Stimulated activated CD4-positive, alpha-beta T cell treated with anti-CD3 and anti-CD28 coated beads, Interleukin-4, amount 100 ng/mL, for 1 hour (primary cell): ENCODE measurements around the gene ITGB6.
"Not testable (repeated sequence)": the region's sequence is repeated elsewhere in the genome, so short reads cannot be mapped to it uniquely, and the experiment has no call there.

ENCODE experiments used
- DNase-seq: peaks from one replicate; pipeline ENCODE4 v3.0.0-alpha.2; 2020

Gene ITGB6

DNA sequence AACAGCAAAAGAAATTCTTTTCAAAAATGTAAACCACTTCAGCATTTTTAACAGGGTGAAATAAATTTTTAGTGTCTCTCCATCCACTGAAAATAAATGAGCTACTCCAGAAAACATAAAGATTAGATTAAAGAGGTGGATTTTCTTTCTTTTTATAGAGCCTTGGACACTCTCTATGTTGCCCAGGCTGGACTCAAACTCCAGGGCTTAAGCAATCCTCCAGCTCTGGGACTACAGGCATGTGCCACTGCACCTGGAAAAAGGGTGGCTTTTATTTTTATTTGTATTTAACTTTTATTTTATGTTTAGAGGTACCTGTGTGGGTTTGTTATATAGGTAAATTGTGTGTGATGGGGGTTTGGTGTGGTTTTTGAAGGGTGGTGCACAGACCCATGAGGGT lies 19.9 kb downstream of the ITGB6 start:
- DNase-seq = no peak

DNA sequence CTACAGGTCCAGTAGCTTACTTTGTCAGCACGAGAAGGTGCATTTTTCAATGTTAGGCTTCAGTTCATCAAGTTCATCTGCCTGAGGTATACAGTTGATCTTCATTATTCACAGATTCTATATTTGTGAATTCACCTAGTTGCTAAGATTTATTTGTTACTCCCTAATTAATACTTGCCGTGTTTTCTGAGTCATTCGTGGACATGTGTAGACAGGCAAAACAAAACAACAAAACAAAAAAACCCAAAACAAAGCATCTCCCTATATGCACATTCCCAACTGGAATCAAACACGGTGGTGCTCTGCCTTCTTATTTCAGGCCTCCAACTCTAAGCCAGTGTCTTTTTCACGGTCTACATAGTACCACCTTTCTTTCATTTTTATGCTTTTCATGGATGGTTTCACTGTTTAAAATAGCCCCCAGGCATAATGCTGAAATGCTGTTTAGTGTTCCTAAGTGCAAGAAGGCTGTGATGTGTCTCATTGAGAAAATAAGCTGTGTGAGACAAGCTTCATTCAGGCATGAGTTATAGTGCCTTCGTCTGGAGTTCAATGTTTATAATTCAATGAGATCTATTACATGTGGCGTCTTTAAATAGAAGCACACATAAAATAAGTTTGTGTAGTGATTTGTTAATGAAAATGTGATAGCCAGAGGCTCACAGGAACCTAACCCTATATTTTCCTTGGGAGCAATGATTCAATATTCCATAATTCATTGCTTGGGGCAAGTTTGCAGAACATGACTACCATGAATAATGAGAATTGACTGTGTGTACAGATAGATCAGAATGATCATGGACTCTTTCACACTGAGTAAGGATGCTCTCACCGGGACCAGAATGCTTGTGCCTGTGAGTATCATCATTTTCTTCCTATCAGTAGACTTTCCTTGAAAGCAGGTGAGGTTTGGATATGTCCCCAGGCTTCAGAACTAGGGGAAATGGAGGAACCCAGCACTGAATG lies 24.6 kb downstream of the ITGB6 start:
- DNase-seq = no peak

DNA sequence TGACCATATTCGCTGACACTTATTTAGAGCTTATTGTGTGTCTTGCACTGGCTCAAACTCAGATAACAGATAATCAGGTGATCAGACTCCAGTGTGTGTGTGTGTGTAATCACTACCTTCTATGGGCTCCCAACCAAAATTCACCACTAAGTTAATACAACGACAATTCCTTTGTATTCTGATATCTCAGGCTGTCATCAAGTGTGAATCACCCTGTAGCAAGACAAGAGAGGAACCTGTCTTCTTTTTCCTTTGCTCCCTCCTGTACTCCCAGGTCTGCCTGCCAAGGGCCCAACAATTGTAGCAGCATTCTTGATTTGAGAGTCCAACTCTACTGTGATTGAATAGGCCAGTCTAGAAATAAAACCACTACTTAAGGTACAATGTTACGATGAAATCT lies 25.8 kb downstream of the ITGB6 start:
- no peak for DNase-seq

DNA sequence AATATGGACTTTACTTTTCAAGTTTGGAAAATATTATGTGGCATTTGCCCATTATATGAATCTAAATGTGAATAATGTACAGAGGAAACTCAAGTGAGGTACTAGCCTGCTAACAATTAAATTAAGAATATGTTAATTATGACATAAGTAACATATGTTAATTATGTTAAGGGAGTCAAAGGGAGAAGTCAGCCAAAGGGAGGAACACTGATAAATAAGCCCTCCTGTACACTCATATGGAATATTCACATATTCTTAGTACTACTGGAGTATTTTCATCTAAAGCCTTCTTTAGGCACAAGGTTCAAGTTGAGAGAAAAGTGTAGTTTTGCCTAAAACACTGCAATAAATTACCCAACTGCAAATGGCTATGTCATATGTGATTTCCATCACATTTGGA lies 30.1 kb downstream of the ITGB6 start:
- no peak for DNase-seq

DNA sequence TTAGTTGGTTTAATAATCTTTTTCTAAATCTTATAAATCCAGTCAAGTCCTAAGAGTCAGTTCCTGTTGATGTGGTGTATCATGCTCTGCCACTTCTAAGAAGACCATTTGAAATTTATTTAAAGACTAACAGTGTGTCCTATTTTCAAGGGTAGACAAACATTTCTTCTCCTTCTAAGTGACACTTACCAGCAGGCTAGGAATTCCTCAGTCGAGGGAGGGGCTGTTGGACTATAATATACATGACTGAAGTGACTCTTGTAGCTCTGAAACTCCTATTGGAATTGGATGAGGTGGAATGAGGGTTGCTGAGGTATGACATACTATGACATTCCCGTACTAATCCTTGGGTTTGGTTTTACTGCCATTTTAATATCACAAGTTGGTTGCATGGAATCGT lies 30.6 kb downstream of the ITGB6 start:
- DNase-seq = no peak

DNA sequence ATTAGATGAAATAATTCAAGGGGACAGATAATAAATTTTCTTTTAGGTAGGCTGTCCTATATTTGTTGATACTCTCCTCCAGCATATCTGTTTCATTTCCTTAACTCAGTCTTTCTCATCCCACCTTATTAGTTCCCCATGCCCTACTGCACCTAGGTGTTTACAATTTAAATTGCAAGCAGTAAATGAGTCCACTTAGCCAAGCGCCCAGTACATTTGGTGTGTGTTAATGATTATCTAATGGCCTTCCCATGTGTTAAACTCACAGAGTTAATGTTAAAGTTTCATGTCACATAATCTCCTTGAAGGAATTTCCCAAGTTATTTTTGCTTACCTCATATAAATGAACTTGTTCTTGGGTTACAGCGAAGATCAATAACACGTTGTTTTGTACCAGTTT lies 31.2 kb downstream of the ITGB6 start:
- DNase-seq = no peak

DNA sequence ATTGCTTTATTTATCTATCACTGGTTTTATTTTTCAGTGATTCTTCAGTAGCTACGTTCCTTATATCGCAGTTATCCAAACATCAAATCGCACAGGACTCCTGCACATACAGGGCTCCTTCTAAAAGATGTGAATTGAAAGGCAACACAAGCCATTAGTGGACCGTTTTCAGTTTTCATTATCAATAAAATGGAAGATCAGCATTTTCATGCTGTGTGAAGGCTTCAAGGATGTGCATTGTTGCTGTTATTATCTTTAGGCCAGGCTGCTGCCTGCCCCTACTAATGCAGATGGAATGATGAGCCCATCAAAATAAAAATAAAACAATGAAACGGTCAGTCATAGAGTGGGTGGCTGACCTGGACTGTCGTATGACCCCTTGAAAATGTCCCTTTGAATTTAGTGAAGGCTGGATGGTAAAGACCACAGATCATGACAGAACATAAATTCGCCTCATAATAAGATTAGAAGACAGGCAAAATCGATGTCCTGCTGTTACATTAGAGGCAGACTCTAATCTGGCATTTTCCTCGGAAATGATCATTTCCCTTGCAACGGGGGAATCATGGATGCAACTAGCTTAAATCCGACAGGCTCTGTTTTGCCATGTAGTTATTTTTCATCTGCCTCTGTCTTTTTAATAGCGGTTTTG lies 32.9 kb downstream of the ITGB6 start:
- no peak for DNase-seq

DNA sequence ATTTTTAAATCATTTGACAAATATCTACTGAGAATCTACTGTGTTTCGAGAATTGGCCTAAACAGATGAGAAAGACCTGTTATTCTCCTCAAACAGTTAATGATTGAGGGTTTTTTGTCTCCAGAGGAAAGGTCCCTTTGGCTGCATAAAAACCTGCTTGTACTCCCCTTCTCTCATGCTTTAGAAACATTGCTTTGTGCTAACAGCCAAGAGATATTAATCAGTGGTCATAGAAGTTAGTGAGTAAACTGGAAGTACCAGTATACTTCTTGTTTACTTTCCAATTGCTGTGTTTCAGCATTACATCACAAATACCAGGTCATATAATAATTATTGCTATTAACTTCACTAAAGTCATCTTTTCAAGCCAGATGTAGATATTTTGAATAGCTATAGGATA lies 34.1 kb downstream of the ITGB6 start:
- DNase-seq = no peak

DNA sequence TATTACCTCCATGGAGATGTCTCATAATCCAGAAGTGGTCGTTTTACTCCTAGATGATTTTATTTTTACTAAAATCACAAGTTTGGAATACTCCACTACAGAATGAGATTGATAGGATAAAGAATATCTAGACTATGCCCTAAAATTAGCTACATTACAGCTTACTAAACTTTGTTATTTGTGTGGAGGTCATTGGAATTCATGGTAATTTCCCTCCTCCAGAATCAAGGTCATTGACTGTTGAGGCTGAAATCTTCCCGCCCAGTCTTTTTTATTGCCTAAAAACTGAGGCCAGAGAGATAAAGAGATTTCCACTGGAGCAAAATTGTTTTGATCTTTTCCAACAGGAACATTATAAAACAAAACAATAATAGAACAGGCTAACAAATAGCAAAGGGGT lies 35.0 kb downstream of the ITGB6 start:
- DNase-seq = no peak

DNA sequence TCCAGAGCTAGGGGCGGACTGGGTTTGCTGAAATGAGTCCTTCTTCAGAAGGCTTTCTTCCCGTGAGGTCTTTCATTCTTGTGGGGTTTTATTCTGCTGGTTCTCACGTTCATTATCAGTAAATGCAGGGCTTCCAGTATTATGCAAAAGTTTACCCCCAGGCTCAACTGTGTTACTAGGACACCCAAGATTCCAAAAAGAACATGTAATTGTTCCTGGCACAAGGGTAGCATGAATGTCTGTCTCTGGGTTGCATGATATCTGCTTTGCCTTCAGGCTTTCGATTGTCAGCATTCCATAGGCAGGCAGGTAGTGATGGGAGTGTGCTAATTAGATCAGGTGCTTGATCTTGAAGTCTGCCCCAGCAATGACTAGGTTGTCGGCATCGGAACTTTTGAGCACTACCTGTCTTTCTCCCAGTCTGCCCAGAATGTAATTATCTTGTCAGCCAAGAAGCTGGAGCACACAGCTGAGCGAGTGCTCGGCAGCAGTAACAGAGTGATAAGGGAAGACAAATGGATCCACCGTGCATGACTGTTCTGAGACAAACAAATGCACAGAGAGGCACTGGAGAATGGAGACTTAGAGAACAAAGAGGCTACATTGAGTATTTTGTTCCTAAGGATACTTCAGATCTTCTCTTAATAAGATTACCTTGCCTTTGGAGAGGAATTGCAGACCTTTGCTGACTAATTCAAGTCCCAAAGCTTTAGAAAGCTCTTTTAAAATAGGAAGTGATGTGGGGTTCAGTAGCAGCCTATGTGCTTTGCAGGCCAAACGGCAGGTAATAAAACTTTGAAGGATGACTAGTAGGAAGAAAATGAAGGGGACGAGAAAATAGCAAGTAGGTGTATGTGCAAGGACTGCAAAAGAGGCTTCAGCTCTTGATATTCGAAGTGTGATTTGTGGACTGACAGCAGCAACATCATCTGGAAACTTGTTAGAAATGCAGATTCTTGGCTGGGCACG lies 41.9 kb downstream of the ITGB6 start:
- DNase-seq = no peak

DNA sequence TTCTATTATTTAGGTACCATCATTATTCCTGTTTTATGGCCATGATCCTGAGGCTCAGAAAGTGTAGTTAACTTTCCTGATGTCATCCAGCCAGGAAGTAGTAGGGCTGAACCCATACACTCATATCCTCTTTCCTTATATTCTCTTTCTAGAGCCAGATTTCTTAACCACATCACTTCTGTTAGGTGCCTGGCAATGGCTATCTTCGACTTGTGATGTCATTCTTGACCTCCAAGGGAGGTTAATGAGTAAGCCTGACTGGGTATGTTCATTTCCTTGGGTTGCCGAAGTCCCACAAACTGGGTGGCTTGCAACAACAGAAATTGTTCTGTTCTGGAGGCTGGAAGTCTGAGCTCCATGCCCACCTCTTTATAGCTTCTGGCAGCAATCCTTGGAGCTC lies 43.4 kb downstream of the ITGB6 start:
- no peak for DNase-seq

DNA sequence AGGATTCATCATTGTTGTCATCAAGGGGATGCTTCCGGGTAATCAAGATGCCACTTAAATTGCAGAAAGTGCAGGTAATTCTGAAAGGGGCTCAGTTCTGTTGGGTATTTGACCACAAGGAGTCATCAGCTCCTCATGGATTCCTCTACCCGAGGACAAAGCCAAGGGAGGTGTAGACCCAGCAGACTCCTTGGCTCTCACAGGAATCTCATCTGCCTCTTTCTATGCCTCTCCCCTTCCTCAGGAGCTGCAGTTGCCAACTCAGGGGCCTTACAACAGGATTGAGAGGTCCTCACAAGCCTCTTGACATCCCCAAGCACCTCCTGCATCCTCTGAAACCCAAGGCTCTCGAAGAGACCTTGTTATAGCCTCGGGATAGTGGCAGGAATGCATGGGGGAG lies 44.0 kb downstream of the ITGB6 start:
- no peak for DNase-seq

DNA sequence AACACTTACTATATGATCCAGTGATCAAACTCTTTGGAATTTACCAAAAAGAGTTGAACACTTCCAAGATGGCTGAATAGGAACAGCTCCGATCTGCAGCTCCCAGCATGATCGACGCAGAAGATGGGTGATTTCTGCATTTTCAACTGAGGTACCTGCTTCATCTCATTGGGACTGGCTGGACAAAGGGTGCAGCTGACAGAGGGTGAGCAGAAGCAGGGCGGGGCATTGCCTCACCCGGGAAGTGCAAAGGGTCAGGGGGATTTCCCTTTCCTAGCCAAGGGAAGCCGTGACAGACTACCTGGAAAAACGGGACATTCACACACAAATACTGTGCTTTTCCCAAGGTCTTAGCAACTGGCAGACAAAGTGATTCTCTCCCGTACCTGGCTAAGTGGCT lies 51.7 kb downstream of the ITGB6 start:
- not testable (repeated sequence) for DNase-seq

DNA sequence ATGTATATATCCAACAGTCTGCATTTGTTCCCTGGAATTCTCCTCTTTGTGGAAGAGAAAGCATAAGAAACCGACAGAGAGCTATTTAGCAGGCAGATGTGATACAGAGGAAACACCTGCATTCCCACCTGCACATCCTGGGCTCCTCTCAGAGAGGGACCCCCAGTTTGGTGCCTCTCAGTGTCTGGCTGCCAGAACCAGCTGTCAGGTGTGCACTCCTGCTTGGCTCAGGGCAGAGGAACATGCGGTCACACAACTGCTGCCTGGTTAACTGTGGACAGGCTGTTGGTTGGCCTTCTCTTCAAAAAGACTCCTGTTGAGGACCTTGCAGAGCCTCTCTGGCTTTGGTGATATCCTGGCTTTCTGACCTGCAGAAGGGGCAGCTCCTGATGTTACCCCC lies 54.6 kb downstream of the ITGB6 start:
- no peak for DNase-seq

DNA sequence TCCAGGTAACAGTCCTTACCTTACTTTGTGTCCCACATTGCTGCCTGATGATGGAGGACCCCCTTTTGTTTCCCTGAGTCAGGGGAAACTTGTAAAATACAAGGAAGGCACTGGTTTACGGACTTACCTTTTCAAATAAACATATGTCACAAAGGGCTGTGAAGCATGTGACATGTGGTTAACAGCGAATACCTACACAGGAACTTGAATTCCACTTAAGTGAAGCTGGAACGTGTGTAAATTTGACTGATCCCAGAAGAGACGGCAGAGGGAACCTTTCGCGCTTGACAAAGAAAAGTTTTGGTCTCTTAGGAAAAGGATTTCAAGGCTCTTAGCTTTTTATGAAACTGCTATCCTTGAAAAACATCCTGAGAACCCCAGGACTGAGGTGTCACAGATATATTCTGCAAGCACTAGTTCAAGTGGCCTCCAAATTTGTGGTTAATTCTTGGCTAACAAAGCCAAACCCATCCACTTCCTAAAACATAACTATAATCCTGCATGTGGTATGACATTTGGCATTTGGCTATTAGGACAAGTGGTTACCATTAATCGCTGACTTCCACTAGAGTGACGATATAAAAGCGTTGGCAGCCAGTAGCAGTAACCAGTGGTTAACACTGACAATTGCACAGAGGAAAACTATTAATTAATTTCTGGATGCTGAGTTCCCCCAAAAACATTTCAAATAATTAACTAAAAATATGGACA lies 55.6 kb downstream of the ITGB6 start:
- DNase-seq = no peak

DNA sequence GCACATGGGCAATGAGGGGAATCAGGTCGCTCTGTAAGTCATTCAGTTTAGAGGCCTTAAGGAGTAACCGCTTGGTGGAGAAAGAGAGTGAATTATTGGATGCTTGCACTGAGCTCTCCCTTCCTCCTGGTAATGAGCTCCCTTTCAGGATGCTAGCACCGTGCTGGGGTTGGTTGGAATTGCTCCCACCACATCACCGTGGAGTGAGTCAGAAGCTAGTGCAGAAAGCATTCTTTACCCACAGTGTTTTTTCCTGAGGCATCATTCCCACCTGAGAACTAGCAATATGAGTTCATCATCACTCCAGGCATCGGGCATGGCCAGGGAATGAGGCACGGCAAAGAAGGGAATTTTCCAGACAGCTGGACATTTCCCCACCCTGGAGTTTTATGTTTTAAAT lies 57.6 kb downstream of the ITGB6 start:
- no peak for DNase-seq

DNA sequence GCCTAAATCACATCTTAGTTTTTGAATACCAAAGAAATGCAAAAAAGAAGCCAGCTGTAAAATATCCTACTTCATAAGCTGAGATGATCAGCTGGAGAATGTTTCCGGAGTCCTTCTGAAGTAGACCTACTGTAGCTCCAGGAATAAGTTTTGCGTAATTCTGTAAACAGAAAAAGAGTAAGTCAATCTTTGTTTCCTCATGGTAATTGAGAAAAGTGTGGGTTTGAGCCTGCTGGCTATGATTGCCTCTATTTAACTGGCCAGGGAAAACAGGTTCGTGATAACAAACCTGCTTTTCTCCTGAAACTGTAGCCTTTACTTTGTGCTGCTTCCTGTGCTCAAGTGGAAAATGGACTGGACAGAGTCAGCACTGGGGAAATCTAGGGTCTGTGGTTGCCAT lies 58.2 kb downstream of the ITGB6 start:
- DNase-seq = no peak

DNA sequence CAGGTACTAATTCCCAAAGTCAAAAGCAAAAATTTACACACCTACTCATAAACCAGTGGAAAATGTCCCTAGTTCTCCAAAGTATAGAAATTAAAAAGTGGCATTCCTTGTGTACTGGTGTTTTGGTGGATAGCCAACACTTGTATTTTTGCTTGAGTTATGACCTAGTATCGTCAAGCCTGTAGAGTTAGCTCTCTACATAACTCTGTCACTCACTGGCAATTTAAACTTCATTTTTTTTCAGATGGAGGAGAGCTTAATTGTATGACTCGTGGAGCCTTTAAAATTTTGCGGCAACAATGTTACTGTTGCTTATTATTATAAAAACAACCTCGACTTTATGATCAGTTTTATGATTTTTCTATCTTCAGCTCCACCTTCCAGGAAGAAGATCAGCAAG lies 58.7 kb downstream of the ITGB6 start:
- DNase-seq = no peak

DNA sequence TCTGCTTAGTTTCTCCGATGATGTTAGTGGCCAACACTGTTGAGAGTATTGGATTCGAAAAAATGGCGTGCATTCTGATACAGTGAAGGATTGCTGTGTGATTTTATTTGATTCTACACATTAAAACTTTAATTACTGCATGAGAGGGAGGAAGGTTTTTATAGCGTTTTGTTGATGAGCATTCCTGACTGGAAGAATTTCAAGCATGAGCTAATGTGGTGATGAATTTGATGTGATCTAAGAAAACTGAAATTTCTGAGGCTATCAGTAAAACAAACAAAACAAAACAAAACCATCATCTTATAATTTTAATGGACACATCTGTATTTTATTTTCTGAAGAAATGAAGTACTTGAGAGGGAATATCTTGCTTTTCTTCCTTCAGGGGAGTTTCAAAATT lies 59.6 kb downstream of the ITGB6 start:
- no peak for DNase-seq

DNA sequence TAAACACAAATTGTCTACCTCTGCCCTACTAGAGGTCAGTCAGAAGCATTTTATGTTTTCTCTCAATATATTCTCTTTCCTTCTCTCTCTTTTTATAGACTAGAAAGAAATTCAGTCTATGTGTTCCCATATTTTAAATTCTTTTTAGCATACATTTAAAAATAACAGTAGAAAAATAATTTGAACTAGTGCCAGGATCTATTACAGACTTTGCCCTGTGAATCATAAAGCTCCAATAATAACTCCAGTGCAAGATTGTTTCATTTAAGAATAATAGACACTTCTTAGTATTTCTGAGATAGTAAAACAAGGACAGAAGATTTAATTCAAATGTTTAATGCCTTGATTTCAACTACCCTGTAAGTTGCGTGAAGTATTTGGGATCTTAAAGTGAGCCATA lies 60.1 kb downstream of the ITGB6 start:
- no peak for DNase-seq

DNA sequence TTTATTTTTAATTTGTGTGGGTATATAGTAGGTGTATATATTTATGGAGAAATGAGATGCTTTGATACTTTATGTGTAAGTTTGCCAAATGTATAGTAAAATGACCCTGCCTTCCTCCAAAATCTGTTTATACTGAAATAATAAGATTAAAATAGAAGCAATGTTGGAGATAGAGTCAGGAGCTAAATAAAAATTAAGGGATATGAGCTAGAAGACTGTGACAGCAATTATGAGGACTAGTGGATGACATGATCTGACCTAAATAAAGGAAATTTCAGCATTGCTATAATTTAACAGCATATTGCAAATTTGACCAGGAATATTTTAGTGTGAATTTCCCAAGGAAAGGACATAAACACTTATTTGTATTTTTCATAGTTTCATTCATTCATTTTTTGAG lies 60.7 kb downstream of the ITGB6 start:
- no peak for DNase-seq

DNA sequence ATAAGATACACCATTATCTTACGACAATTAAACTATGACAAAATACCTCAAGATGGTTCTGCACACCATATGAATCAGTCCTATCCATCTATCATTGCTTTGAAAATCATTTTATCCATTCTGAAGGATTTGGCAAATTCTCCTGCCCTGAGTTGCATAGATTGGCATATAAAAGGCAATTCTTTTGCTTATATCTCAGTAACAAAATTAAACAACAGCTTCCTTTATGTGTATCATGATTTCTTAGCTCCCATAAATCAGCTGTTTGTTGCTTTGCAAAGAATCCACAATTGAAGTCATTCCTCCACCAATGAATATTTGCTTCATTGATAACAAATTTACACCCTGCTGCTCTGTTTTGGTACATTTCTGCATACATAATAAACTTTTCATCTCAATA lies 61.7 kb downstream of the ITGB6 start:
- DNase-seq = no peak

DNA sequence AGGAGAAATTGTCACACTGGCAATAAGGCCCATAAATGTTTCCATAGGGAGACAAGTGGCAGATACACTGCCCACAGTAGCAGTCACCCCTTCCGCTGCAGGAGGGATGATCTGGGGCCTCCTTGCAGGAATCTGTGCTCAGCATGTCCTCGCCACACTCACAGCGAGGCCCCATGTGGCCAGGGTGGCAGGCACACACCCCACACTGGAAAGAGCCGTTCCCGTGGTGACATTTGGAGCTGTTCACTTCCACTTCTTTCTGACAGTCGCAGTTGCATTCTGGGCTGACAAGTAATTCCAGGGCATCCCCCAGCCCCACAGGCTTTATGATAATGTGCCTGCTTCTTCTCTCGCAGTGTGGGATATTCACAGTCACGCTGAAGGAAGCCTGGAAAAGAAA lies 62.6 kb downstream of the ITGB6 start:
- no peak for DNase-seq
